COLO668 (cell line): ENCODE results near the gene NHERF2.

Experiments
- DNase-seq: peaks from one replicate; lab custom pipeline; 2025; ENCODE audit not compliant: unreplicated experiment; lab: John Stamatoyannopoulos, UW

Gene NHERF2

DNA sequence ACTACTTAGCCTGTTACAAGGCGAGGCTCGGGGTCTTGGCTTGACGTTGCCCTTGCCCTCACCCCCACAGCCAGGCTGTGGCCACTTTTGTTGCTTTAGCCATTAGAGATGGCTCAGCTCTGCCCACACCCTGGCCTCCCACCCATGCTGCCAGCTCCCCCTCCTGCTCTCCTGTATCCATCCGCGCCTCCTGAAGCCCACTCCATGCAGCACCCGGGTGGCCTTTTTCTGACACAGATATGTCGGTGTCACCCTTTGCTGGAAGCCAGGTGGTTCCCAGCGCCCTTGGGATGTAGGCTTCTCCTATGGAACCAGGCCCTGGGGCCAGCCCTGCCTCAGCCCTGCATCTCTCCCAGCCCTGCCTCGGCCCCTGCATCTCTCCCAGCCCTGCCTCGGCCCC is 30.7 kb downstream of the NHERF2 start:
- no peak for DNase-seq

DNA sequence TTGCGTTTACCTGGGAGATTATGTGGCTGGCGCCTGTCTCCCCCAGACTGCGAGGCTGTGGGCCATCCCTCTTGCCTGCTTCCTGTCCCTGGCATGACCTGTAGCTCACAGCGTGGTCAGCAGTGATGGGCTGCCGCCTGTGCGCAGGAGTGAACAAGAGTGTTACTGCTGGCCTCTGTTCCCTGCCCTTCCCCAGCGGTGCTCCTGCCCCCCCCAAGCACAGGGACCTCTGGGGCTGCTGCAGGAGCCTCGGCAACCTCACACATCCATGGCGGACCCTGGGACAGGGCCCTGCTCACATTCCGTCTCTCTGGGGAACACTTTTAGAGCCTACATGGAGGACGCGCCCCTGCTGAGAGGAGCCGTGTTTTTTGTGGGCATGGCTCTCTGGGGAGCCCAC is 31.7 kb downstream of the NHERF2 start:
- no peak for DNase-seq

DNA sequence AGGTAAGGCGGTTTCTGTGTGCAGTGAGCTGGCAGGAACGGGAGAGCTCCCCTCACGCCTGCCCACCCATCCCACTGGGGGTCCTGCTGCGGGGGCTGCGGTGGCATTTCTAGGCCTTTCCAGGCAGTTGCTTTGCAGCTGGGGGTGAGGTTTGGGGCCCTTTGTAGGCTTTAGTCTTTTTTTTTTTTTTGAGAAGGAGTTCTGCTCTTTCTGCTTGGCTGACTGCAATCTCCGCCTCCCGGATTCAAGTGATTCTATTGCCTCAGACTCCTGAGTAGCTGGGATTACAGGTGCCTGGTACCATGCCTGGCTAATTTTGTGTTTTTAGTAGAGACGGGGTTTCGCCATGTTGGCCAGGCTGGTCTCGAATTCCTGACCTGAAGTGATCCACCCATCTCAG is 32.2 kb downstream of the NHERF2 start:
- no peak for DNase-seq

DNA sequence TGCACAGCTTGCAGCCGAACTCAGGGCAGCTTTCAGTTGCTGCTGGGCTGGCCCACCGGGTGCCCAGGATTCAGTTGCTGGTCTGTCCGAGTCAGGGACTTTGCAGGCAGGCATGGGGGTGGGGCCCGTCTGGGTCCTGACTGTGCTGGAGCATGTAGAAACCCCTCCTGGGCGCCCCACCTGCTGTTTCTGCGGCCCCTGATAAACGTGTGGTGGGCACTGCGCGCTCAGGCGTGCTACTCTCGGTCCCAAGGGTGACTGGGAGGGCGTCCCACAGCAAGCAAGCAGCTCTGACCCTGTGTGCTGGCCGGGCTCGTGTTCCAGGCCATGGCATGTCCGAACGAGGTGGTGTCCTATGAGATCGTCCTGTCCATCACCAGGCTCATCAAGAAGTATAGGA is 33.6 kb downstream of the NHERF2 start:
- no peak for DNase-seq

- DNase-seq: no peak
These were observed 34.3 kb downstream of the NHERF2 start for GRCh38 chr16:2061023-2061422.

- DNase-seq: no peak
These were observed 34.8 kb downstream of the NHERF2 start for GRCh38 chr16:2061526-2061925.

GRCh38 chr16:2062801-2063200 is 36.1 kb downstream of the NHERF2 start:
- no peak for DNase-seq

DNA sequence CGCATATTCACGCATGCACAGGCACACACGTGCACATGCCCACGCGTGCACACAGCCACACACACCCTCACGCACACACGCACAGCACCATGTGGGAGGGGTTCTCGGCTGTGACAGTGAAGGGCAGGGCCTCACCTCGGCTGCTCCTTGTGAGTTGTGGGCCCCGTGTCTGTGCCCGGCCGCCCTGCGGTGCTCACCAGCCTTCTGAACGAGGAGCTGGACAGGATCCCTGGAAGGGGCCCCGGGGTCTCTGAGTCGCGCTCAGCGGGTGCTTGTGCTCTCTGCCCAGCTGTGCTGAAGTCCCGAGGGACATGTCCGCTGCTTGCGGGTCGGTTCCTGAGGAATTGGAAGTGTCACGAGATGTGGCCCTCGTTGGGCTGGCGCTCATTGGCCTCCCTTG is 37.2 kb downstream of the NHERF2 start:
- DNase-seq: no peak

DNA sequence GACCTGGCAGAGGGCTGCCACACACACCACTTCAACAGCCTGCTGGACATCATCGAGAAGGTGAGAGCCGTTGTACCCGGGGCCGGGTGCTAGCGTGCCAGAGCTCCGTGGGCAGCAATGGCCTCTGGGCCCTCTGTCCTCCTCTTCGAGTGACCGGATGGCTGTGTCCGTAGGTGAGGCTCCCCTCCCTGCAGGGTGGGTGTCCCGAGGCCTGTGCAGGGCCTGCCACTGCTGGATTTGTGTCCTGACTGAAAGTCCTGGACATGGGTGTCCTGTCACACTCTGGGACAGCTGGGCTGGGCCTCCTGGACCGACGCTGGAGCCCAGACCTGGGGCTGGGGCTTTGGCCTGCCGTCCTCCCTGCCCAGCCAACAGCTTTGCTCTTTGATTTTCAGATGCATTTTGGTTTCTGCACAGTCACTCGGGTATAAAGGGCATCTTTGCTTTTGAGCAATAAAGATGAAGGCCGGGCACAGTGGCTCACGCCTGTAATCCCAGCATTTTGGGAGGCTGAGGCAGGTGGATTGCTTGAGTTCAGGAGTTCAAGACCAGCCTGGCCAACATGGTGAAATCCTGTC is 37.8 kb downstream of the NHERF2 start:
- no peak for DNase-seq

DNA sequence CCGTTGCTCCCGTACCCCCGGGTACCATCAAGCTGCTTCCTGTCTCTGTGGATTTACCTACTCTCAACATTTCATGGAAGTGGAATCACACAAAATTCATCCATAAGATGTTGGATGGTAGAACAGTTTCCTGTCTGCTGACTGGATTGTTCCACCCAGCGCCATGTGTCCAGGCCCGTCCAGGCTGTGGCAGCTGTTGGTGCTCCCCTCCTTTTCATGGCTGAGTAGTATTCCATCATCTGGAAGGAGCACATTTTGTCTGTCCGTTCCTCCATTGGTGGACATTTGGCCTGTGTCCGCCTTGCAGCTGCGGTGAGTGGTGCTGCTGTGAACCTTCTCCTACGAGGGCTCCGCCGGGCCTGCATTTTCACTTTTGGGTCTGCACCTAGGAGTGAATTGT is 39.4 kb downstream of the NHERF2 start:
- no peak for DNase-seq

DNA sequence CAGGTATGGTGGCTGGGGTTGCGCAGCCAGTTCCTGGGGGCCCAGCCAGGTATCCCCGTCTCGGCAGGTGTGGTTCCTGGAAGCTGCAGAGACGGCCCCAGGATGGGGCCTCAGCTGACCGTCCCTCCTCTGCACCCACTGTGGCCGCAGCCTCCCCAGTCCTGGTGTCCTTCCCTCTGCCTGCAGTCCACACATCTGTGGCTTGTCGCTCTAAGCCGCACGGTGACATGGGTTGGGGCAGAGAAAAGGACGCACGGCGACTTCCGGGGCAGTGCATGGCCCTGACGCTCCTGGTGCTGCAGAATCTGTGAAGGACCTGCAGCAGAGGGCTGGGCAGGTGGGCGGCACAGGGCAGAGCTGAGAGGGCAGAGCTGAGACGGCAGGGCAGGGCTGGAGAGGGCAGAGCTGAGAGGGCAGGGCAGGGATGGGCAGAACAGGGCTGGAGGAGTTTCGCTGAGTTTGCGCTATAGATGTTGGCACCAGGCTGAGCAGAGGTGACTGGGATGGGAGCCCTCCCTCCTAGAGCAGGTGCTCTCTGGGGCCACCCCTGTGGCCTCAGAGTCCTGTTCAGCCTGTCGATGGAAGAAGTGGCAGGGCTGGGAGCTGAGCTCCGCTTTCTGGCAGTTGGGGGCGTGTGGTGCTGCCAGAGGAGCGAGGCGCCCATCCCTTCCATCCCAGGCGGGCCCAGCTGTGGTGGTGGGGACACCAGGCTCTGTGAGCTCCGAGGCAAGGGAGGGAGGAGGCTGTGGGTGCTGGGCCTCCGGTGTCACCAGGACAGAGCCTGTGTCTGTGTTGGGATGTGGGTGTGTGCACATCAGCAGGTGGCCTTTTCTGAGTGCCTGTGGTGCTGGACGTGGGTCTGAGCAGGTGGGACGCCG is 44.1 kb downstream of the NHERF2 start:
- DNase-seq: no peak

DNA sequence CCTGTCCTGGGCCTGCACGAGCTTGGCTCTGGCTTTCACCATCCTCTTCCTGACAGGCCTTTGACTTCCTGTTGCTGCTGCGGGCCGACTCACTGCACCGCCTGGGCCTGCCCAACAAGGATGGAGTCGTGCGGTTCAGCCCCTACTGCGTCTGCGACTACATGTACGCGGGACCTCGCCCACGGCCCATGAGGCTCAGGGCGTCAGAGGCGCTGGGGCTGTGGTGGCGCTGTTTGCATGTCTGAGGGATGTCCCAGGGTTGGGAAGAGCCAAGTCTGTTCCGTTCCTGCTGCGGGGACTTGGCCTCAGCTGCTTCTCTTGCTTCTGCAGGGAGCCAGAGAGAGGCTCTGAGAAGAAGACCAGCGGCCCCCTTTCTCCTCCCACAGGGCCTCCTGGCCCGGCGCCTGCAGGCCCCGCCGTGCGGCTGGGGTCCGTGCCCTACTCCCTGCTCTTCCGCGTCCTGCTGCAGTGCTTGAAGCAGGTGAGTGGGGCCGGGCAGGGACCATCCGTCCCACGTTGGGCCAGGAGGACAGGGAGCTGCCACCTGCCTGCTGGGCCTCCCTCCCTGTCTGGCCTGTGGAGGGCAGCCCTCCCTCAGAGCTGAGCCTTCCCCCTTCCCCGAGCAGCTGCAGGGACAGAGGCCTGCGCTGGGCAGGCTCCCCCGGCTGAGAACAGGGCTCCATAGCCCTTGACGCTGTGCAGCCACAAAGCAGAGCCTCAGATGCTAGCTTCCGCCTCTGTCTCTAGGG is 44.9 kb downstream of the NHERF2 start:
- no peak for DNase-seq

- no peak for DNase-seq
These were observed 46.2 kb downstream of the NHERF2 start for GRCh38 chr16:2072926-2073325.

DNA sequence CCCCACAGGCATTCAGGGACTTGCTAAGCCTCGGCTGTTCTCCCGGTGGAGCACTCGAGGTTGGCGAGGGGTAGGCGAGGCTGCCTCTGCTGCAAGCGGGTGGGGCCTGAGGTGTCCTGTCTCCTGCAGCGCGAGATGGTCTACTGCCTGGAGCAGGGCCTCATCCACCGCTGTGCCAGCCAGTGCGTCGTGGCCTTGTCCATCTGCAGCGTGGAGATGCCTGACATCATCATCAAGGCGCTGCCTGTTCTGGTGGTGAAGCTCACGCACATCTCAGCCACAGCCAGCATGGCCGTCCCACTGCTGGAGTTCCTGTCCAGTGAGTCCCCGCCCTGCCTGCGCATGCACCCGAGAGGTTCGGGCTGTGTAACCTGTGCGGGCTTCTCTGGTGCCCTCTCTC is 47.4 kb downstream of the NHERF2 start:
- DNase-seq: no peak

- no peak for DNase-seq
These were observed 48.9 kb downstream of the NHERF2 start for GRCh38 chr16:2075631-2076030.

DNA sequence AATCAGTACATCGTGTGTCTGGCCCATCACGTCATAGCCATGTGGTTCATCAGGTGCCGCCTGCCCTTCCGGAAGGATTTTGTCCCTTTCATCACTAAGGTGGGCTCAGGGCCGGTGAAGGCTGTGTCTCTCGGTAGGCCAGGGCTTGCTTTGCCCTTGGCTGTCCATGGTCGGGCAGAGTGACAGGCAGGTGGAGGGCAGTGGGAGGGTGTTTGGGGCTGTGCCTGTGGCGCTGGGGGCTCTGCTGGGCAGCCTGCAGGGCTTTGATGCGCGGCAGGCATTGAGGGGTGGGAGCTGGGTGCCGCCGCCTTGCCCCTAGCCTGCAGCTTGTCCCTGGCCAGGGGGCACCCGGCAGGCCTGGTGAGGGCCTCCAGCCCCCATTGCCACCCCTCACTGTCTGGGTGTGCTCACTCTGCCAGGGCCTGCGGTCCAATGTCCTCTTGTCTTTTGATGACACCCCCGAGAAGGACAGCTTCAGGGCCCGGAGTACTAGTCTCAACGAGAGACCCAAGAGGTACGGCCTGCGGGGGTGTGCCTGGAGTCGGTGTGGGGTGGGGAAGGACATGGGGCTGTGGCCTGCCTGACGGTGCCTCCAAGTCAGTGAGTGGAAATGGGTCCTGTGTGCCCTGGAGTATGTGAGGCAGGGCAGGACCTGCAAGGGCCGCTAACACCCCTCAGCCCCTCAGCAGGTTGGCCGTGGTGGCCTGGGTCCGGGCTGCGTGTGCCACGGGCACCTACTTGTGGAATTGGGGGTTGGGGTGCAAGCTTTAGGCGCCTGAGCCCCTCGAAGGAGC is 49.6 kb downstream of the NHERF2 start:
- DNase-seq: no peak

GRCh38 chr16:2077016-2077415 is 50.3 kb downstream of the NHERF2 start:
- DNase-seq: no peak

DNA sequence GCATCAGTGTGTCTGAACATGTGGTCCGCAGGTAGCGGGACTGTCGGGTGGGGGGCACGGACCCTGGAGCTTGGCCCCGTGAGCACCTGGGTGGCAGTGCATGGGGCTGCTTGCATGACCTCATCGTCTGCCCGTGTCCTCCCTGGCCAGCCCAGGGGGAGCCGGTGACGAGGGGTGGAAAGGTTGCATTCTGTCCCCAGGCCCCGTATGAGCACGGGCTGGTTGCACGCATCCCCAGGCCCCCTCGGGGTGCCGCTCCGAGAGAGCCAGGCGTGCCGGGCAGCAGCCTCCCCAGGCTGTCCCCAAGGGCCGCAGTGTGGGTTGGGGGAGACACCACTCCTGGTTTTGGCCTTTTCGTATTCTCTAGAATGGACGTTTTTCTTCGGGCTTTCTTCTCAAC is 51.0 kb downstream of the NHERF2 start:
- DNase-seq: no peak

GRCh38 chr16:2078096-2078495 is 51.4 kb downstream of the NHERF2 start:
- no peak for DNase-seq

DNA sequence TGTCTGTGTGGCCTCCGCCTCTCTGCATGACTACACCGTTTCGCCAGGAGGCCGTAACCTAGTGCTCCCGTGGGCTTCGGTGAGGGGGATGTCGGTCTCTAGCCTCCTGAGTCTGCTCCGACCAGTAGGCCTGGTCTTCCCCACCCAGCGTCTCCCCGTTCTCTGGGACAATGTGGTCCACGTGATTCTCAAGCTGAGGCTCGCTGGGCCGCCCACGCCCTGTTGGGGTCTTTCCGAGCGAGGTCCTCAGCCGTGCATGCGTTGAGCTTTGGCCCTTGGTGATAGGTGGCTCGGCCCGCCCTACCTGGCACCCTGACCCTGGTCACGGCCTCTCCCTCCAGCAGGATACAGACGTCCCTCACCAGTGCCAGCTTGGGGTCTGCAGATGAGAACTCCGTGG is 52.0 kb downstream of the NHERF2 start:
- no peak for DNase-seq

GRCh38 chr16:2079311-2079800 is 52.7 kb downstream of the NHERF2 start:
- no peak for DNase-seq
